Testis (tissue), 2 donors: Measurements from ENCODE around the gene CD83.

Experiments
- CTCF ChIP-seq, 3 experiments: fragments of 450-650 bp in 2 of 3; fragments of 200-600 bp in 1 of 3; sonication (generic) in 1 of 3; IDR thresholded peaks; one replicate each; pipeline ENCODE4 v1.5.1; 2016 to 2019; ENCODE audit warnings: antibody characterized with exemption in 3 of 3, mild to moderate bottlenecking in 2 of 3, moderate library complexity in 1 of 3
- POLR2A ChIP-seq: fragments of 450-650 bp; IDR thresholded peaks from one replicate; pipeline ENCODE4 v1.6.1; 2017; ENCODE audit warnings: antibody characterized with exemption, mild to moderate bottlenecking, moderate library complexity

- TF ChIP-seq POLR2A: no peak
- TF ChIP-seq CTCF (IDR thresholded peaks at IDR 0.05): no peak
Measured at GRCh38 chr6:14083751-14084150, 33.8 kb upstream of the CD83 start.
